Activated CD4-positive, alpha-beta T cell treated with anti-CD3 and anti-CD28 coated beads, Interleukin-2, amount 50 U/mL, for 4 hours (primary cell): ENCODE results near the gene THRB.
"Not testable (repeated sequence)": the region's sequence is repeated elsewhere in the genome, so short reads cannot be mapped to it uniquely, and the experiment has no call there.

Experiments
- DNase-seq, 2 experiments: peaks; one replicate each; pipeline ENCODE4 v3.0.0-alpha.2; 2020

The THRB gene

DNA sequence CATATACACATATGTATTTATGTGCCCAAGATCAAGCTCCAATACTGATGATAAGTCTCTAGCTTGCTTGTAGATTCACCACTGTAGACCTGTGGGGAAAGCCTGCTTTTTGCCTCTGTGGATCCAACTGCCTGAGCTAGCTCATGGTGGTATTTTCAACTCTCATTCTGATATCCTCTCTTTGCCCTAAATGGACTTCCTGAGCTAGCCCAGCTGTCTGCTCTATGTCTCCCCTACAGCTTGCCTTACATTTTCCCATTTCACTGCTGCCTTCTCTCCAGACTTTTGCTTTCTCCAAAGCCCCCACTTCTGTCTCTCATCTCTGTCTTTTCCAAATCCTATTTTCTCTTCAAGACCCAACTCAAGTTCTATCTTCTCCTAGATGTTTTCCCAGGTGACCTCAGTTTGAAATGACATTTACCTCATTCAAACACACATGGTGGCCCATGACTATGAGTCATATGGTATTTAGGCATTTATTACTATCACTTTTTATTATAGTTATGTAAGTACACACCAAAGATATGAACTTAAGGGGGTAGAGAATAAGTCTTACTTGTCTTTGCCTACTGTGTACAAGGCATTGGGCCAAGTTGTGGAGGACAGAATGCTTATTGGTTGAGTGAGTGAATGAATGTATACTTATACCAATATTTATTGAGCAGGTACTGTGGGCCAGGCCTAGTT is 357.9 kb downstream of the THRB start:
- no peak for DNase-seq

GRCh38 chr3:24135280-24135679 is 359.4 kb downstream of the THRB start:
- no peak for DNase-seq

DNA sequence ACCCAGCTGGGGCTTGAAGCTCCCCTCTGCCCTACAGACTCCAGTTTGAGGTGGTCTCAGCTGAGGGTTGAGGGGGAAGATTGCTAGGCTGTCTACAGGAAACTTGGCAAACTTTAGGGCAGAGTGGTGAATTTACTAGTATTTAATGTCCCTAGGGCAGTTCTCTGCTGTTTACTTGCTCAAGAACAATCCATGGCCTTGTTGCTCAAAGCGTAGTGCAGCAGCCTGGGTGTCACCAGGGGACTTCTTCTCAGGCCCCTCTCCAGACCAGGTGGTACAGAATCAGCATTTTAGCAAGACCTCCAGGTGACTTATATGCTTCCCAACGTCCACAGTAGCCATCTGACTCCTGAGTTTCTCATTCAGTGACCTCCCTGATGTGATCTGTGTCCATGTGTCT is 360.7 kb downstream of the THRB start:
- no peak for DNase-seq

- DNase-seq, result no peak
These were observed 361.2 kb downstream of the THRB start for GRCh38 chr3:24133436-24133835.

GRCh38 chr3:24129549-24129948 is 365.1 kb downstream of the THRB start:
- DNase-seq, result no peak

DNA sequence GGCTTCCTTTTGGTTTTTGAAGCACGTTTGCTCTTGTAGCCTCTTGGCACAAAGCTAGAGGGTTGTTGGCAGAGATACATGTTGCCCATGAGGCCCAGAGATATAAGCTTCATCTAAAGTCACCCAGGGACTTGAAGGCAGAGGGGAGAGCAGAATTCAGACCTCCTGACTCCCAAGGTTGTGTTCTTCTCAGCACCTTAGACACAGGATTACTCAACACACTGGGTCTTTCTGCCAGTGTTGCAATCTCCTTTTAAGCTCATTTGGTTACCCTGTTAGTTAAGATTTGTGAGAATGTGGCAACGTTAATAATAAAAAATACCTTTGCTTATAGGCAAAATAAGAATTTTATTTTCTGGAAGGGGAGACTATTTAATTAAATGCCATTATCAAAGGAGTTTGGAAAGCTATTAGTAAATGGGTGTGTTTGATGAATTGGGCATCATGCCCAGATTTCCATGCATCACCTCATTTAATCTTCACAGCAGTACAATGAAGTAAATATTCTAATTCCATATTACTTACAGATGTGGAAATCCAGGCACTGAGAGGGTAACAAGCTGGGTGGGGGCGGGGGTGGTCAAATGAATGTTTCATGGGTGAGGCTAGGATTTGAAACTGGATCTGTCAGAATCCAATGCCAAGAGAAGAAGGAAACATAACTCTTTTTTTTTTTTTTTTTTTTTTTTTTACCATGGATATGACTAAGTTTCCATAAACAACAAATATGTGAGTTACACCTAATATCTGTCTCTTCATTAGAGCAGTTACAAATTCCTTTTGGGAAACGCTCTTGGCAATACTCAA is 366.2 kb downstream of the THRB start:
- no peak for DNase-seq

DNA sequence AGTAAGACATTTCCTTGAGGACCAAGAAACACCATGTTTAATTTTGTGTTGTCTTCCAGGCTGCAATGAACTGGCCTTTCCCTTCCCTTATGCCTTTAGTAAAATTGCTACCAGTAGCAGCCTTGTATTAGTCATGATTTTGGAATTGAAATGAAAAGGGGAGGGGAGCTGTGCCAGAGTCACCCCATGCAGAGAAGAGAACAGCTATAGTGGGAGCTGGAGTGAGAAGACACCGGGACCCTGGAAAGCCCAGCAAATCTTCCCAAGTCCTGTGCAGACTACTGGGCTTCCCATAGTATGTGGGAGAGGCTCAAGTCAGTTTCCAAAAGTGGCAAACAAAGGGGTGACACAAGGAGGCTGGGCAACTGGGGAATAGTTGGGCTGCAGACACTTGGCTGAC is 371.1 kb downstream of the THRB start:
- DNase-seq, result no peak

DNA sequence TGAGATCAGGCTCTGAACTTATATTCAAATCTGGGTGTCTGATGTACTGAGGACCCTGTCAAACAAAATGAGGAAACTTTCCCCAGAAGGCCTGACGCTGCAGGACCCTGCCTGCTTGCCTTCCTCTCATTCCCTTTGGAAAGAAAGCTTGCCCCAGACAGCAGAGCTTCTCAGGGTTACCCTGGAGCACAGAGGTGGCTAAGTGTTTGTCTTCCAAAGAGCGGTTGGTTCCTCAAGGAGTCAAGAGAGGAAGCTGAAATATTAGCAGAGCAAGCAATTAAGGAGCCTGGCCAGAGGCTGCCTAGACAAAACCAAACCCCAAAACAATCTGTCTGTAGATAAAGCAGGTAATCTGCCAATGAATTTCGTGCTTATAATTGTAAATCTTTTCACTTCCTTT is 374.2 kb downstream of the THRB start:
- no peak for DNase-seq

GRCh38 chr3:24119321-24119751 is 375.3 kb downstream of the THRB start:
- no peak for DNase-seq

GRCh38 chr3:24117508-24117907 is 377.1 kb downstream of the THRB start:
- no peak for DNase-seq

GRCh38 chr3:24111711-24112110 is 382.9 kb downstream of the THRB start:
- no peak for DNase-seq

DNA sequence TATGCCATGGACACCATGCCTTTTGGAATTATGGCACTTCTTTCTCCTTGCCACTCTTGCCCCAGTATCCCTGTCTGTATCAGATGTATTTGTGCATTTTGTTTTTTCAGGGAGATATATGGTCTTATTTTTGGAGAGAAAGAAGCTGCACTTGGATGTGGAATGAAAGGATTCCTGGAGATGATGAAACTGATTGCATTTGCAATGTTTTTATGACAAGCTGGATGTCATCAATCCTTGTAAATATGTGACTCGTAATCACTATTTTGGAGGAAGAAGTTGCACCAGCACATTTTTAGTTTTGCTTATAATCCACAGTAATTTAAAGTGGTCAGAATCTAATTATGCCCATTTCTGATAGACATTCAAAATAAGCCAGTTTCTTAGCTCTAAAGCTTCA is 384.6 kb downstream of the THRB start:
- no peak for DNase-seq

DNA sequence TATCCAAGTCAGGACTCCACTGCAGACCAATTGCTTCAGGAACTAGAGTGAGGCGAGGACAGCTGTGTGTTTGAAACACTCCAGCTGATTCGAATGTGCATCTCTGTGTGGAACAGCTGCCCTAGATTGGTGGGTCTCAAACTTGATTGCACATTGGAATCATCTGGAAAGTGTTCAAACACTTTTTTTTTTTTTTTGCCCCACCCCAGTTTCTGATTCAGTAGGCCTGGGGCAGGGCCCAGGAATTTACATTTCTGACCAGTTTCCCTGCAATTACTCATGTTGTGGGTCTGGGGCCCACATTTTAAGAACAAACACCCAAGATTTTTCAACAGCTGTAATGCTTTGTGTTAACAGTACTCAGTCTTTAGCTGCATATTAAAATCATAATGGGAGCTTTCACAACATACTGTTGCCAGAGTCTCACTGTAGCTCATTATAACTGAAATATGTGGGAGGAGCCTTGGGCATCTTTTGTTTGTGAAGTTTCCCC is 392.9 kb downstream of the THRB start:
- no peak for DNase-seq

- DNase-seq, result no peak
These were observed 393.8 kb downstream of the THRB start for GRCh38 chr3:24100696-24101402.

GRCh38 chr3:24096695-24097290 is 397.9 kb downstream of the THRB start:
- no peak for DNase-seq

DNA sequence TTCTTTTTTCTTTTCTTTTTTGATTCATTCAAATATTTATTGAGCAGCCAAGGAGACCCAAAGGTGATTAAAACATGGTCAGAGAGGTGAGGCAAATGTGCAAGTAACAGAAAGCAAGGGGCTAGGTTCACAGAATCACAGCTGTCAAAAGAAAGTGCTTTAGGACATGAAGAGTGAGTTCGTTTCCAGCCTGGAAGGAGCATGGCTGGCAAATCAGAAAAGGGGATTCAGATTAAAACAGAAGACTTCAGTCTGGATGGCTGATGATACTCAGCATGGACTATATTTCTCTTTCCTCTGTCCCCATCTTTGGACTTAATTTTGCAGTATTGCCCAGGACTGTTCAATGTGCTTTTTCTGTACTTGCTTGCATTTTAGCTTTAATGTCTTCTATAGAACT is 398.4 kb downstream of the THRB start:
- DNase-seq, result no peak

DNA sequence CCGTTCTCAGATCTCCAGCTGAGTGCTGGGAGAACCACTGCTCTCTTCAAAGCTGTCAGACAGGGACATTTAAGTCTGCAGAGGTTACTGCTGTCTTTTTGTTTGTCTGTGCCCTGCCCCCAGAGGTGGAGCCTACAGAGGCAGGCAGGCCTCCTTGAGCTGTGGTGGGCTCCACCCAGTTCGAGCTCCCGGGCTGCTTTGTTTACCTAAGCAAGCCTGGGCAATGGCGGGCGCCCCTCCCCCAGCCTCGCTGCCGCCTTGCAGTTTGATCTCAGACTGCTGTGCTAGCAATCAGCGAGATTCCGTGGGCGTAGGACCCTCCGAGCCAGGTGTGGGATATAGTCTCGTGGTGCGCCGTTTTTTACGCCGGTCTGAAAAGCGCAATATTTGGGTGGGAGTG is 399.8 kb downstream of the THRB start:
- not testable (repeated sequence) for DNase-seq

GRCh38 chr3:24088782-24089181 is 405.9 kb downstream of the THRB start:
- DNase-seq, result no peak

DNA sequence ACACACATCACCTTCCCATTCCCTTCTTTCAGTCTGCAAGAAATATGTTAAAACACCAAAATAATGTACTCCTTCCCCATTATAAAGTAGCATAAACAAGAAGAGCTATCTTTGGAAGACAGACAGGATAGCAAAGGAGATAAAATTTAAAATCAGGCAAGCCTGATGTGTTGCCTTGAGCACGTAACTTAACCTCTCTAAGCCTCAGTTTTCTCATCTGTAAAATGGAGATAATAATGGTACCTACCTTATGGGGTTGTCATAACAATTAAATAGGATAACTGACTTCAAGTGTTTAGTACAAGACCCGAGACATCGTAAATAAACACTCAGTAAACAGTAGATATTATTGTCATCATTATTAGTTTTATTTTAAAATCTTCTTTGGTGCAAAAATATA is 407.2 kb downstream of the THRB start:
- DNase-seq, result no peak

GRCh38 chr3:24086617-24087404 is 407.8 kb downstream of the THRB start:
- no peak for DNase-seq

DNA sequence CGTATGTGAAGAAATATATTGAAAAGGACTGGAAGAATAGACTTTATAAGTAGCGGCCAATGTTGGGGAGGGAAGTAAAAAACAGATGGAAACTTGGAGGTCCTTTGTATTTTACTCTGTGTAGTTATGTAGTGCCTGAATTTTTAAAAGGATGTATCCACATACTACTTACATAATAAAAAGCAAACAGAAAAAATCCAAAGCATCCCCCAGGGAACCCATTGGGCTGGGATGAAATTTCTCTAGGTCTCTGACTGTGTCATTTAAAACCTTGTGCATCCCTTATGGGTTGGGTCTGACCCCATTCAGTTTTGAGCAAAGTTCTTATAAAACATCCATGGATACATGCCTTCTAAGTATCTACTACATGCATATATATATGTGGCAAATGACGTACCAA is 408.4 kb downstream of the THRB start:
- no peak for DNase-seq

- DNase-seq, result no peak
These were observed 422.5 kb downstream of the THRB start for GRCh38 chr3:24072193-24072592.
